ENCODE data around the gene CFAP54.
"Not testable (repeated sequence)": the region's sequence is repeated elsewhere in the genome, so short reads cannot be mapped to it uniquely, and the experiment has no call there.

CFAP54 gene

DNA sequence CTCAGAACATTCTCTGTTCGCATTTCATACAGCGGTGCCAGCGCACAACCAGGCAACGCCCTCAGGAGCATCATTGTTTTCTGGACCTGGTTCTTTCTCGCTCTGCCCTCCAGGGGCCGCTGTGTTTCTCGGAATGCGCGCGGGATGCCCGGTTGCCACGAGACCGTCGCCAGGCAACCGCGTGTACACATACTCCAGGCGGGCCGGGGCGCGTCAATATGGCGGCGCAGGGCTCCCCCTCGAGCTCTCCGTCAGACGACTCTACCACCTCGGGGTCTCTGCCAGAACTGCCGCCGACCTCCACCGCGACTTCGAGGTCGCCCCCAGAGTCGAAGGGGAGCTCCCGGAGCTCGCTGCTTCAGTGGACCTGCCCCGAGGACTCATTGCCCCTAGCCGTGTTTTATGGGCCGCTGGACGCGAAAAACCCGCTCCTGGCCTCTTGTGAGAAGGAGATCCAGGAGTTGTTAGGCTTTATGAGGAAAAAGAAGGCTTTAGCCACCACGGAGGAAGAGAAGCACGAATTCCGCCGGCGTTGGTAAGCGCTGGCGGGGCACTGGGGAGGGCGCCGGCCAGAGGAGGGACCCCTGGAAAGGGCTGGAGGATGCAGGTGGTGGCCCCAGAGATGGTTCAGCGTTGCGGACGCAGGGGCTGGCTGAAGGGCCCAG lies at the start of gene CFAP54:
Gene CFAP54, plus strand, starts transcription at position 186 of the 665 bp plus-strand sequence. Its CDS starts 33 bp downstream, at position 219.
- ATAC-seq = peak; percentile 89 to 90

DNA sequence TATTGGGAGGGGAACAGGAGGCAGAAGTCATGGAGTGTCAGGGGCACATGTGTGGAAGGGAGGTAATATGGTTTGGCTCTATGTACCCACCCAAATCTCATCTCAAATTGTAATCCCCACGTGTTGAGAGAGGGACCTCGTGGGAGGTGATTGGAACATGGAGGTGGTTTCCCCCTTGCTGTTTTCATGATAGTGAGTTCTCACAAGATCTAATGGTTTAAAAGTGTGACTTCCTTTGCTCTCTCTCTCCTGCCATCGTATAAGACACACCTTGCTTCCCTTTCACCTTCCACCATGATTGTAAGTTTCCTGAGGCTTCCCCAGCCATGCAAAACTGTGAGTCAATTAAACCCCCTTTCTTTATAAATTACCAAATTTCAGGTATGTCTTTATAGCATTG lies 47.6 kb upstream of the CFAP54 start:
- ATAC-seq = no peak

- no peak for ATAC-seq
These were observed 46.5 kb upstream of the CFAP54 start for GRCh38 chr12:96442906-96443305.

DNA sequence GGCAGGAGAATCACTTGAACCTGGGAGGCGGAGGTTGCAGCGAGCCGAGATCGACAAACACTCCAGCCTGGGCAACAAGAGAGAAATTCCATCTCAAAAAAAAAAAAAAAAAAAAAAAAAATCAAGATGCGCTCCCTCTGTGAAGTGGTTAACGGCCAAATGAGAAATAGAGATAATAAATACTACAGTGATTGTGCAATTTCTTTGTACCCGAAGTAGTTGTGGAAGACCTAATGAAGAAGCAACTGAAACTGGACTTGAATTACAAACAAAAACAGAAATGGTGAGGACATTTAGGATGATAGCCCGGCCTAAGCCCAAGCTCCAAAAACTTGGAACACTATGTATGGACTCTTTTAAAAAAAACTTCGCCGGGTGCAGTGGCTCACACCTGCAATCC lies 45.0 kb upstream of the CFAP54 start:
- no peak for ATAC-seq

GRCh38 chr12:96445691-96446583 lies 43.4 kb upstream of the CFAP54 start:
- ATAC-seq = peak; percentile 100

DNA sequence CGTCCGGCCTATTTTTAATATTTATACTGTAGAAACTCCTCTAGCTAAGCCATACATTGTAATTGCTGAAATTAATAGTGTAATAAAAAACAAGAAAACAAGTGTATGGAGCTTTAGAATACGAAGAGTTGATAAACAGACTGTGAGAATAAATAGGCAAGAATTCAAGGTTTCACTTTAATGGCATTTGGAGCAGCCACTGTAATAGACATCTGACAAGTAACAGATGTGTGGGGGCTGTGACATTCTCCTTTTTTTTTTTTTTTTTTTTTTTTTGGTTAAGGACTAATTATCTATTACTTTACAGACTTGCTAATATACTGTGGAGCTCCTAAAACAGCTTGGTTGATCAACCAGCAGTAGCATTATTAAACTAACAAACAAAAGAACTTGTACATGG lies 42.1 kb upstream of the CFAP54 start:
- ATAC-seq = no peak

GRCh38 chr12:96448300-96448699 lies 41.1 kb upstream of the CFAP54 start:
- ATAC-seq = no peak

- ATAC-seq = no peak
These were observed 37.0 kb upstream of the CFAP54 start for GRCh38 chr12:96452261-96452922.

GRCh38 chr12:96454396-96454795 lies 35.0 kb upstream of the CFAP54 start:
- ATAC-seq = no peak

- ATAC-seq = peak in 1 of 2 donors; percentile 13
These were observed 33.0 kb upstream of the CFAP54 start for GRCh38 chr12:96456265-96456974.

- ATAC-seq = no peak
These were observed 32.0 kb upstream of the CFAP54 start for GRCh38 chr12:96457191-96457930.

GRCh38 chr12:96459281-96459680 lies 30.1 kb upstream of the CFAP54 start:
- not testable (repeated sequence) for ATAC-seq

DNA sequence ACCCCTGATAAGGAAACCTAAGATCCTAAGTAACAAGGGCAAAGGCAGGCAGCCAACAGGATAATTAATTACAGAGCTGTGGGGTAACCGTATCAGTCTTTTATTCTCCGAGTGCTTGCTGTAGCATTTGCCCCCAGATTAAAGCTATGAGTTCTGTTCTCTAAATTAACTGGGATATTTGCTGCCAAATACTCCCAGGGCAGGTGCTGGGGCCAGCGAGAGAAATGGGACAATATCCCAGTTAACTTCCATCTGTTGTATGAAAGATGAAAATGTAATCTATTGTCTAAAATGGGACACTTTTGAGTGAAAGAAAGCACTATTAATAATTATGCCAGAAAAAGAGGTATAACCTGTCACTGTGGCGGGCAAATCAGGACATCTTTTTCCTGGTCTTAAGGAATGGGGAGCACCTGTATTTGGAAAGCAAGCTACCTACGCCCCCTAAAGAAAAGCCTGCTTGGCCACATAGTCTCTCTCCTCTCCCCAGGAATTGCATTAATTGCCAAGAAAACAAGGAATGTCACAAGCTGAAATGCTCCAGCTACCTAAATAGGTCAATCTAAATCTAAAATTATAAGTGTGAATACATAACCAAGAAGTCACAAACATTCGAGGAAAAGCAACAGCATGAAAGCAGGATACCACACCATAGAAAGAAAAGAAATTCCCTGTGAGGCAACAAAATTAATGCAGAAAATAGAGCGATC lies 26.7 kb upstream of the CFAP54 start:
- no peak for ATAC-seq

DNA sequence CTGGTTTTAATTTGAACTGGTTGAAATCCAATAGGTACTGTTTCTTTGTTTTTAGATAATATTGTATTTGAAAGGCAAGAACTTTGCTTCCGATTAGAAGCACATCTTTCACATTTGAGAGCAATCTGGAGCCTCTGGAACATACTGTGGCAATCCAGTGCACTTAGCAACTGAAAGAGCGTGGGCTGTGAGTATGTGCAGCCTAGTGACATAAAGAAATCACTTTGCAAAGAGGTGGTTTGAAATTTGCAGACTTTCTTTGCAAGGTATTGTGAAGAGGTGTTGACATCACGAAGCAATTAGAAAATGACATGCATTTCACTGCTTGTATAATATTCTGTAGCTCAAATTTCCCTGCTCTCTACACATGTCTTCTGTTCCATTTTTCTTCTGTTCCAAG lies 23.5 kb upstream of the CFAP54 start:
- no peak for ATAC-seq

DNA sequence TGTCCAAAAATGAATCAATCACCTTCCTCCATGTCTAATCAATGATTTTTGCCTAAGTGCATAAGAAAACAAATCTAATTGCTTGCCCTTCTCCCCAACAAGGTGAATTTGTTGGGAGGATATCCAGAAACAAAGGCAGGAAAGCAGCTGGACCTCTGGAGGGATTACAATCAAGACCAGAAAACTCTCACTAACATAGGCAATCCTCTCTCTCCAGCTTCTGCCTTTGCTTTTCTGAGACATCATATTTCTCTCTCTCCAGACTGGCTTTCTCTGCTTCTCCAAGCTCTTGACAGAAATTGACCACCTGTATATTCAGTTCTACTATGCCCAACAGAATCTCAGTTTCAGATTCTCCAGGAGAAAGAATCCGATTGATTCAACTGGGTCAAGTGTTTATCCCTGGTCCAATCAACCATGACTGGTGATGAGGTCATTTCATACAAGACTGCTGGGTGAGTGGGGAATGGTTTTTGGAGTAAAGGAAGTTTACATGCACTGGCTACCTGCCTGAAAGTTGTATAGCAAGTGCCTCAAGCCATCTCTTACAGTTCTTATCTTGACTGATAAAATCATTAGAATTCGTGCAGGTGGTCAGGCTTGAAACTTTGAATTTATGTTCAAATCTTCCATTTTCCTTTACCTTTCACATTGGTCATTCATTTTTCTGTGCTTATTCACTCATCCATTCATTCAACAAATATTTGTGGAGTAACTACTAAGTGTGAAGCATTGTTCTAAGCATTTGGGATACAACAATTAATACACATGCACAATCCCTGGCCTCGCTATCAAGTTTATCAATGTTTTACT lies 22.2 kb upstream of the CFAP54 start:
- no peak for ATAC-seq

DNA sequence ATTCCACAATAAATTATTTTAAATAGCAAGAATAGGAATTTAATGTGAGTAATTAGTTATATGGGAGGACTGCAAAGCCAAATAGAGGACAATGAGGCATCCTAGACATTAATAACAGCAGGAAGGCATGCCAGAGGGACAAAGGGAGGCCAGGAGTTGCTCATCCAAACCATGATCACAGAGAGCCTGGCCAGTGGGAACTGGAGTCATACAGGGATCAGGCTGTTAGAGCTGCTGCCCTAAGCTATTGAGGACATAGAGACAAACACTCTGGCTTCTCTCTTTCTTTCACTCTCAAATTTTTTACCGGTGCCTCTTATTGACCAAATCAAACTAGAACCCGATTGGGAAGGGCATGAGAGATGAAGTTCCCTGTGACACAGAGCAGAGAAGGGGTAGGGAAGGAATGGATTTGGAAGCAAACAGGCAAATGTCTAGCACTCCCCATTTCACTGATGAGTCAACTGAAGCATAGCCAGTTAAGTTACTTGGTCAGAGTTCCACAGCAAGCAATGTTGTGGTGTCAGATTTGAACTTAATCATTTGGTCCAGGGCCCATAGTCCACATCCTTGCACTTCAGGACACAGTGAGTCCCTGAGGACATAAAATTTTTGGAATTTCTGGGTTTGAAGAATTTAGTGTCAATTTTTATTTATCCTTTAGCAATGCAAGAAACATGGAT lies 17.9 kb upstream of the CFAP54 start:
- ATAC-seq = no peak

DNA sequence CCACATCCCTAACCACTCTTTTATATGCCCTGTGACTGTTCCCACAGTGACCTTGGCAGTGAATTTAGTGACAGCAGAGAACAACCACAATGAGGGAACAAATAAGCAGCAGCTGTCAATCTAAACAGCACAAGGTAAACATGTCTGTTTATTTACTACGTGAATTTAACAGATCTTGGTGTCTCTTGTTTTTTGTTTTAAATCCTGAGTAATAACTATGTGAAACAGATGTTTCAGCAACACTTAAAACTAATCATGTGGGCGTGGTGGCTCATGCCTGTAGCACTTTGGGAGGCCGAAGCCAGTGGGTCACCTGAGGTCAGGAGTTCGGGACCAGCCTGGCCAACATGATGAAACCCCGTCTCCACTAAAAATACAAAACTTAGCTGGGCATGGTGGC lies 17.0 kb upstream of the CFAP54 start:
- no peak for ATAC-seq

GRCh38 chr12:96473394-96474093 lies 15.8 kb upstream of the CFAP54 start:
- no peak for ATAC-seq

DNA sequence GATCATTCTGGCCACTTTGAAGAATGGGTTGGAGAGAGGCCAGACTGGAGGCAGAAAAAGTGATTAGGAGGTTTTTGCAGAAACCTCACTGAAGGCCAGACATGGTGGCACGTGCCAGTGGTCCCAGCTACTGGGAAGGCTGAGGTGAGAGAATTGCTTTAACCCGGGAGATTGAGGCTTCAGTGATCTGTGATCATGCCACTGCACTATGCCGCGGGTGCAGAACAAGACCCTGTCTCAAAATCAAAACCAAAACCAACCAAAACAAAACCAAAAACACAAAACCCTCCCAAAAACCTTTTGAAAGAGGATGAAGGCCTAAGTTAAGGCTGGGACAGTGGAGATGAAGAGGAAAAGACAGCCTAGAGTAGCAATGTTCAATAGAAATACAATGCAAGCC lies 15.2 kb upstream of the CFAP54 start:
- ATAC-seq = no peak
